ENCODE results near the gene ITPR2.

Gene ITPR2

GRCh38 chr12:26339976-26340375 lies 493.0 kb downstream of the ITPR2 start:
- Histone ChIP-seq H3K36me3 (ENCODE audit: low read depth) (no peaks in the 10 kb centered on the region), H3K27me3 (ENCODE audit: insufficient read depth, poor library complexity, severe bottlenecking) (no peaks in the 10 kb centered on the region), H3K4me1 (ENCODE audit: insufficient read depth, poor library complexity, severe bottlenecking) (peaks cover 4% of the 10 kb centered on the region), H3K4me3 (ENCODE audit: severe bottlenecking) (no peak overlapping the region), H3K27ac (ENCODE audit: poor library complexity, severe bottlenecking) (no peak overlapping the region), H3K9me3 (ENCODE audit: severe bottlenecking) (no peaks in the 10 kb centered on the region)
- DNase-seq (ENCODE audit: low spot score), result no peak
- no peak for ATAC-seq (ENCODE audit: low read depth)
- TF ChIP-seq CTCF (IDR thresholded peaks at IDR 0.05; ENCODE audit: poor library complexity, severe bottlenecking), result no peak

- ATAC-seq (ENCODE audit: low read depth) (peak; percentile 58; the same call in 2 of the 3 replicates), DNase-seq (ENCODE audit: low spot score) (no peak)
- Histone ChIP-seq H3K9me3 (ENCODE audit: severe bottlenecking) (no peaks in the 10 kb centered on the region), H3K4me1 (ENCODE audit: insufficient read depth, poor library complexity, severe bottlenecking) (peaks cover 4% of the 10 kb centered on the region), H3K36me3 (ENCODE audit: low read depth) (no peaks in the 10 kb centered on the region), H3K27me3 (ENCODE audit: insufficient read depth, poor library complexity, severe bottlenecking) (no peaks in the 10 kb centered on the region), H3K4me3 (ENCODE audit: severe bottlenecking) (no peak overlapping the region), H3K27ac (ENCODE audit: poor library complexity, severe bottlenecking) (no peak overlapping the region)
- TF ChIP-seq CTCF (IDR thresholded peaks at IDR 0.05; ENCODE audit: poor library complexity, severe bottlenecking), result no peak
Observed at GRCh38 chr12:26338586-26339572, 494.1 kb downstream of the ITPR2 start.

GRCh38 chr12:26335651-26336050 lies 497.3 kb downstream of the ITPR2 start:
- ATAC-seq (ENCODE audit: low read depth), result no peak
- TF ChIP-seq CTCF (IDR thresholded peaks at IDR 0.05; ENCODE audit: poor library complexity, severe bottlenecking), result no peak
- no peak for DNase-seq (ENCODE audit: low spot score)
- H3K36me3 ChIP-seq (ENCODE audit: low read depth), result no peaks in the 10 kb centered on the region
- no peaks in the 10 kb centered on the region for H3K27me3 ChIP-seq (ENCODE audit: insufficient read depth, poor library complexity, severe bottlenecking)
- peaks cover 4% of the 10 kb centered on the region for H3K4me1 ChIP-seq (ENCODE audit: insufficient read depth, poor library complexity, severe bottlenecking)
- no peak overlapping the region for H3K4me3 ChIP-seq (ENCODE audit: severe bottlenecking)
- H3K9me3 ChIP-seq (ENCODE audit: severe bottlenecking), result no peaks in the 10 kb centered on the region
- no peak overlapping the region for H3K27ac ChIP-seq (ENCODE audit: poor library complexity, severe bottlenecking)

- Histone ChIP-seq H3K4me3 (ENCODE audit: severe bottlenecking) (no peak overlapping the region), H3K4me1 (ENCODE audit: insufficient read depth, poor library complexity, severe bottlenecking) (peaks cover 3% of the 10 kb centered on the region), H3K9me3 (ENCODE audit: severe bottlenecking) (no peaks in the 10 kb centered on the region), H3K27ac (ENCODE audit: poor library complexity, severe bottlenecking) (no peak overlapping the region), H3K27me3 (ENCODE audit: insufficient read depth, poor library complexity, severe bottlenecking) (no peaks in the 10 kb centered on the region), H3K36me3 (ENCODE audit: low read depth) (no peaks in the 10 kb centered on the region)
- DNase-seq (ENCODE audit: low spot score) (no peak), ATAC-seq (ENCODE audit: low read depth) (no peak)
- TF ChIP-seq CTCF (IDR thresholded peaks at IDR 0.05; ENCODE audit: poor library complexity, severe bottlenecking), result no peak
Observed at GRCh38 chr12:26334621-26335124, 498.3 kb downstream of the ITPR2 start.

DNA sequence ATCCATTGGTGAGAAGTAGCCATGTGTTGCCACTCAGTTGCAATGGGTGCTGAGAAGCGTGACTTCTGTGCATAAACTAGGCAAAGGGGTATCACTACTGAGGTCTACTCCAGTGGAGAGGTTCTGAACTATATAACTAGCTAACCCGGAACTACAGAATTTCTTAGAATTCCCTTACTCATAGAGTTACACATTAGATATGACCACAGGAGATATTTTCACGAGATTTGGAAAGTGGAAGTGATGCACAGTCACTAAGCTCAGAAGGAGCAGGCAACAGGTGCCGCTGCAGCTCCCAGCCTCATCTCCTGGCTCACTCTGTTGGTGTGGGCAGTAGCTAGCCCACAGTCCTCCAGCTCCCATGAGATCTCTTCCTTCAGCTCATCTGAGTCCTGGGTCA lies 501.0 kb downstream of the ITPR2 start:
- H3K27ac ChIP-seq (ENCODE audit: poor library complexity, severe bottlenecking), result no peak overlapping the region
- no peaks in the 10 kb centered on the region for H3K36me3 ChIP-seq (ENCODE audit: low read depth)
- no peak for ATAC-seq (ENCODE audit: low read depth)
- no peaks in the 10 kb centered on the region for H3K27me3 ChIP-seq (ENCODE audit: insufficient read depth, poor library complexity, severe bottlenecking)
- no peaks in the 10 kb centered on the region for H3K4me1 ChIP-seq (ENCODE audit: insufficient read depth, poor library complexity, severe bottlenecking)
- H3K9me3 ChIP-seq (ENCODE audit: severe bottlenecking), result no peaks in the 10 kb centered on the region
- TF ChIP-seq CTCF (IDR thresholded peaks at IDR 0.05; ENCODE audit: poor library complexity, severe bottlenecking), result no peak
- no peak for DNase-seq (ENCODE audit: low spot score)
- no peak overlapping the region for H3K4me3 ChIP-seq (ENCODE audit: severe bottlenecking)
